ENCODE data around the gene NEUROD2. TPM values are rescaled to one million over a fixed set of nuclear protein-coding genes. Genes with fewer than 3 reads are reported as not detected.

Gene NEUROD2
- total RNA-seq, 1 donor from 2014 or later: 0.05 TPM

DNA sequence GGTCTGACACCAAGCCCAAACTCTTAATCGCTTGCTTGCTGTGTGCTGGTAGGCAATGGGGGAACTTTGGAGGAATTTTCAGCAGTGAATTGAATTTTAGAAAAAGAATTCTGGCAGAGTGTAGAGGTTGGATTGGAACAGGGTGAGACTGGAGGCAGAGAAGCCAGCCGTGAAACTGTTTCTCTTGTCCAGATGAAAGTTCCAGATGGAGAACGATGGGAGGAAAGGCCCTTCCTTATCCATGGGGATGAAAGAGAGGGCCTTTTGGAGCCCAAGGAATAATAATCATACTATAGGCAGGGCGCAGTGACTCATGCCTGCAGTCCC, 26.0 kb downstream of the NEUROD2 start:
- DNase-seq (ENCODE audit: low read depth): no peak

DNA sequence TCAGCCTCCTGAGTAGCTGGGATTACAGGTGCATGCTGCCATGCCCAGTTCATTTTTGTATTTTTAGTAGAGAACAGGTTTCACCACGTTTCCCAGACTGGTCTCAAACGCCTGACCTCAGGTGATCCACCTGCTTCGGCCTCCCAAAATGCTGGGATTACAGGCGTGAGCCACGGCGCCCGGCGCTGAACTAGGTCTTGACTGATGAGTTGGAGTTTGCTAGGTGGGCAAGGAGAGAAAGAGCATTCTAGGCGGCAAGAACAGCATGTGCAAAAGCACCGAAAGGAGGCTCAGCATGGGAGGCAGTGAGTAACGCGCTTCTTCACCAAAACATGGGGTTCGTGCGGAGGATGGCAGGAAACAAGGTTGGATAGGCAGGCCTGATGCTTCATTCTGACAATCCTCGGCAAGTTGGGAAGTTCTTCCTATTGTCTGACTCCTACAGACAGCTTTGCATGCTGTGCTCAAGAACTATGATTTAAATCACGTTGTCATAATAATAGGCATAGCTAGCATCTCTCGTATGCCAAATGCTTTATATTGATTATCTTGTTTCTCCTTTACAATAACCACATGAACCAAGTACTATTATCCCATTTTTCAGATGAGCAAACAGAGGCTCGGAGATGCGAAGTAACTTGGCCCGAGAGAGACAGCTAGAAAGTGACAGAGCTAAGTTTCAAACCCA, 26.5 kb downstream of the NEUROD2 start:
- DNase-seq (ENCODE audit: low read depth): no peak

DNA sequence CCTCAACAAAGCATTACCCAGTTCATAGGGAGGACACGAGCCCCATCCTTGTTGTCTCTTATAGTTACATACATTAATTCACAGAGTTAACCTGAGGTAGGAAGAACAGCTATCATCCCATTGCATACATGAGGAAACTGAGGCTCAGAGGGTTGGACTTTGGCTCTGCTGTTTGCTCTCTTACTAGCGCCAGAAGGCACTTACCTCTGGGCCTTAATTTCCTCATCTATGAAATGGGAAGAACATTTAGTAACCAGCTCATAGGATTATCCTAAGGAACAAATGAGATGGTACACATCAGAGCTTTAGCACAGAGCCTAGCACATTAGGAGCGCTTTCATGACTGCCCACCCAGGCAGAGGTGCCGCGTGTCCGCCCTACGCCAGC, 27.6 kb downstream of the NEUROD2 start:
- DNase-seq (ENCODE audit: low read depth): no peak

DNA sequence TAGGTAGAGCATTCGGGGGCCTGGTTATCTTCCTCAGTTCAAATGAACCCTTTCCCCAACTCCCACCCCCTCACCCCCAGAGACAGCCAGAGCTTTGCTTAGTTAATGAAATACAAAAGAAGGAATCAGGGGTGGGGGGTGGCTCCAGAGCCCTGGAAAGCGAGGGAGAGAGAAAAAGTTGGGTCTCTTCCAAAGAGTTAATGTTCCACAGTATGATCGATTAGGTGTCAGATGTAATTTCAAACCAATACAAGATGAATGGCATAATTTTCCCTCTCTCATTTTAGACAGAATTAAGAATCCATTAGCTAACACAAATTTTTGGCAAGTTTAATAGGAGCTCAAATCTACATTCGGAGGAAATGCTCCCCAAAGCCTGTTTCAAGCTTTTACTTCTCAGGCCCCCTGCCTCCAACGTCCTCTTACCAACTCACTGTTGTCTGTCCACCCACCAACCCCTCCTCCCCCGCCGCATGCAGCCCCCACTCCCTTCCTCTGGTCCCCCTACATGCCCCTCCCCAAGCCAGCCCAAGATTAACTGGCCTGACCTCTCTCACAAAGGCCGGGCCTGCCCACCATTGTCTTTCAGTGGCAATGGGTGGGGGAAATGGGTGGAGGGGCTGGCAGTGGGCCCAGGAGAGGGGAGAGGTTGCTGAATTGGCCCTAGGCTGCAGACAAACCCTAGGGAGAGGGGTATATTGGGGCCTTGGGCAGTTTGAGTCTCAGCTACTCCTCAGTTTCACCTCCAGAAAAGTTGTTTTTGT, 28.2 kb downstream of the NEUROD2 start:
- DNase-seq (ENCODE audit: low read depth): no peak

DNA sequence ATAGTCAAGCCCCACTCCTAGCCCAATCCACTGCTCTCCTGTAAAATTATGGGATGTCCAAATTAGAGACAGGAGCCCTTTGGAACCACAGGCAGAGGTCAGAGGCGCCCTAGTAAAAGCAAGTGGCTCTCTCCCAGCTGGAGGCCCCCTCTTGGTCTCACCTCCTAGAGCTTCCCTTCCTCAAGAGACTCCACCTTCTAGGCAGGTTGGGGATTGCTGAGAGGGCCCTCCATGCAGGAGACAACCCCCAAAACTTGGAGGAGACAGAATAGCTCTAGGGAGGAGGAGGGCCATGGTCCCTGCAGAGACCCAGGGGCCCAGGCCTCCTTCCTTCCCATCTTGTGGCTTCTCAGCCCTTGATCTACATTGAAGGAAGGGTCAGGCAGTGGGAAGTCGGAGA, 29.4 kb downstream of the NEUROD2 start:
- no peak for DNase-seq (ENCODE audit: low read depth)

DNA sequence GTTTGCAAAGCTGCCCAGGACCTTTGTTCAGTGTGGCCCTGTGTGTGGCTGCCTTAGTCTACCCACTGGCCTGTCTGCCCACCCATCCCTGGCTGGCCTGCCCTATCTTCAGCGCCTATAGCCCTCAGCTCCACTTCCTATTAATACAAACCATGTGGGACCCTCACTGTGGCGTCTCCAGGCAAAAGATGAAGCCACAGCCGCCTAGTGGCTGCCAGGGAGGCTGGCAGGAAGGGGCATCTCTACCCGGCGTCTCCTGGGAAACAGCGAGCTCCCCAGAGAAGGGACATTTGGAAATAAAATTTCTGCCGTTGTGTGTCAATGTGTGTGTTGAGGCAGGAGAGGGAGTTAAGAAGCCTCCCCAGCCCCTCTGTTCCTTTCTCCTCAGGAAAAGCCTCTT, 31.5 kb downstream of the NEUROD2 start:
- DNase-seq (ENCODE audit: low read depth): no peak

DNA sequence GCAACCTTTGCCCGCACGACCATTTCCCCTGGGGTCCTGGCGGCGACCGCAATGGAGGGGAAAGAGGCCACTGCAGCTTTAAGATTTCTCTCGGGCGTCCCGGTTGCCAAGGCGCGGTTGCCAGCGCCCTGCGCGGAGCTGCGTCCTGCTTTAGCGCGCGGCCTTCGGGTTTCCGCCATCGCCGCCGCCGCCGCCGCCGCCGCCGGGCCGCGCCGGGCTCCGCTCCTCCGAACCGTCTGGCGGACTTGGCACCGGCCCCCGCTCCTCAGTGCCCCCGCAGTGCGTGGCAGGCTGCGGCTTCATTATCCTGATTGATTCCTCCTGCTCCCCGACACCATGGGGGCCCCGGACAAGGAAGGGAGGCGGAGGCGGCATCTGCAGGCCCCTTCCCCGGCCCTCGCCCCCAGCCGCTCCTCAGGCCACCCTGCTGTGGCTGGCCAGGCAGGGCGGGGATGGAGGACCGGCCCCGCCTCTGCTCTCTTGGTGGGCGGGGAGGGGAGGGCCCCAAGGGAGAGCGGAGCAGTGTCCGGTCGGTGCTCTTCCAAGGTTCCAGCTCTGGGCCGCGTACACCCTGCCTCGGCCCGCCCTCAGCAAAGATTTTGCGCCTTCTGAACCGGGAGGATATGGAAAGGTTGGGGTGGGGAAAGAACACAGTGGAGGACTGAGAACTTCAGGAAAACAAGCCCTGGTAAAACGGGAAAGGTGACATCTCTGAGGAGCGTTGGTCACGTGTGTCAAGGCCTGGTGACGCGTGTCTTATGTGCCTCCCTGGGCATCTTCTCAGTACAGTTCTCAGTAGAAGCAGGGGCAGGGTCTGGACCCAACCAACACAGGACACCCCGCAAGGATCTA, 34.0 kb downstream of the NEUROD2 start:
- peak; percentile 71 for DNase-seq (ENCODE audit: low read depth)

DNA sequence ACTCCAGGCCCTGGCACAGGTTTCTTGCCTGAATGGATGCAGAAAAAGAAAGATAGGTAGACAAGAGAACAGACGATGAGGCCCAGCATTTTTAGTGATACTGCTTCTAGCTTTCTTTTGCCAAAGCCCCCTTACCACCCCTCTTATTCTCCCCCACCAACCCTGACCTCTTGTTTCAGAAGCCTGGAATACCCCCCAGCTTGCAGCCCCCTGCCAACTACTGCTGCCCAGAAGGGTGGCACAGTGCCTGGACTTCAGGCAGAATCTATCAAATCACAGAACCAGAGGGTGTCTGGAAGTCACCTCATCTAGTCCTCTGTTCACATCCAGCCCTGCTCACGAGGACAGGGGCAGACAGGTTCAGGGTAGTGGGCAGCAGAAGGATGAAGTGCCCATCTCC, 35.6 kb downstream of the NEUROD2 start:
- DNase-seq (ENCODE audit: low read depth): no peak

DNA sequence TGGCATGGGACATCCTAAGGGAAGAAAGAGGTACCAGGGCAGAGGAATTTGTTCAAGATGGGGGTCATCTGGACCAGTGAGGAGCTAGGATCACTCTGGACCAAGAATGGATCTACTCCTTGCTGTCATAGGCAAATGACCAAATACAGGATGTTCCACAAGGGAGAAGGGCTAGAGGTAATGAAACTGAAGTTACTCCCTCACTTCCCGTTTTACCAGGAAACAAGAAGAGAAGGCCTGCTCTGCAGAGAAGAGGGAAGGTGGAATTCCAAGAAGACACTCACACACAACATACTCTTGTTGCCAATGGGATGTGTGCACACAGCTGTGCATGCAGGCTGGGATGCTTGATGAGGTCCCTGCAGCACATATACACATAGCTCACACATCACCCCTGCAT, 38.6 kb downstream of the NEUROD2 start:
- DNase-seq (ENCODE audit: low read depth): no peak

DNA sequence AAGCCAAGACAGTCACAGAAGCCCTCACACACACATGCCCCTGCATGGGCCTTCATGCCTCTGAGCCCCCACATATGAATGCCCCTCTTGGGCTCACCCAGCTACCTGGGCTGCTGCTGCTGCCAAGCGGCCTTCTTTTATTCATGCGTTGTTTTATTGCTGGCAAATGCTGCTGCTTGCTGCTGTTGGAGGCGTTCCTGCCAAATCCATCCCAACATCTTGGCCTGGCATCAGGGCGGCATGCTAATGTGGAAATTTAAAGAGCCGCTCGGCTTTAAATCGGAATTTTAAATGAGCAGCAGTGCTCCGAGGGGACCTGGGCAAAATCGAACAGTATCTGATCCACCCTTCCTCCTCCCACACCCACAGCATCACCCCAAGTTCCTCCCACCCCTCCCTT, 39.0 kb downstream of the NEUROD2 start:
- no peak for DNase-seq (ENCODE audit: low read depth)

DNA sequence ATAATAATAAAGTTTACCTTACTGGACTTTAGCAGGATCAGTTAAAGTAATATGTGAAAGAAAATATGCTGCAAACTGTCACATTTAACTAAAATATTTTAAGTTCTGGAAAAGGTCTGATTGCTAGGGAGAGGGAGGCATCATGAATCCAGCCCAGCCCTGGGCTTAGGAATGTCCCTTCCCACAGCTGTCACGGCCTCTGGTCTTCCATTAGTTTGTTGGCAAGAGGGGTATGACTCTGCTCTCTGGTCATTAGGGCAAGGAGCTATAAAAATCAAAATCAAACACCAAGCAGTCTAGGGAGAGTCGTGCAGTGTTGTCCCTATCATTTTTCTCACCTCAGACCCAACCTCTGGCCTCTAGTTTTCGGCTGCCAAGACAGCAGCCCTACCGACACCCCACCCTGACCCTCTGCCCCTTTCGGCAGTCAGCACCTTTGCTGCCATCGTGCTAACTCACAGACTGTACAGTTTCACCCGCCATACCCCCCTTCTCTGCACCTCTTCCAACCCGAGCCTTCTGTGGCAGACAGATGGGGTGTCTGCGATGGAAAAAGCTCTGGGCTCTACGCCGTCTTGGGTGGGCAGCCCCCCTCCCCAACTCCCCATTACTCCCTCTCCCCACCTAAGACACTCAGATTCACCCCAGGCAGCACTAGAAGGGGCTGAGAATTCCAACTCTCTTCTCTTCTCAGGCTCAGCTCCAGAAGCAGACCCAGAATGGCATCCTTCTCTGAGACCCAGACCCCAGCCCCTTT, 41.4 kb downstream of the NEUROD2 start:
- DNase-seq (ENCODE audit: low read depth): peak; percentile 80

DNA sequence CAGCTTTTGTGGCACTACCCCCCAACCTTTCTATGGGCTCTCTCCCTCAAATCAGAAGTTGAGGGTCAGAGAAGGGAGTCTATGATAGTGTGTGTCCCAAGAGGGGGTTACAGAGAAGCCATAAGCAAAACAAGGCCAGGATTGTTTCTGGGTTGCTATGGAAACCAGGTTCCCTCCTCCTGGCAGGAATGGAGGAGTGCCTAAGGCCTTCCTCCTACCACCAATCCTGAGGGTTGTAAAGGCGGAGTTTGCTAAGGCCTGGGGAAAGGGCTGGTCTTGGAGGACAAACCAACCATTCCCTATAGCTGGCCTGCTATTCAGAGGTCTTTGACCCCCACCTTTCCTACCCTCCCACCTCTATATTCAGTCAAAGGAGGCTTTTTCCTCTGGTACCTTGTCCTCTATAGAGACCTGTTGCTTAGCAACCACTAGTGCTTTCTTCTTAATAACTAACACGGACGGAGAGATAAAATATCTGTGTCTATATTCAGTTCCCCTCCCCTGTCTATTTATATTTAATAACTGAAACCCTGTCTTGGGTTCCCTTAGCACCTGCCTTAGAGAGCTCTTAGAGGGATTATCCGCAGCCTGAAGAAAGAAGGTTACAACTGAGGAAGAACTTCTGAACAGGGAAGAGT, 43.4 kb downstream of the NEUROD2 start:
- peak; percentile 61 for DNase-seq (ENCODE audit: low read depth)

DNA sequence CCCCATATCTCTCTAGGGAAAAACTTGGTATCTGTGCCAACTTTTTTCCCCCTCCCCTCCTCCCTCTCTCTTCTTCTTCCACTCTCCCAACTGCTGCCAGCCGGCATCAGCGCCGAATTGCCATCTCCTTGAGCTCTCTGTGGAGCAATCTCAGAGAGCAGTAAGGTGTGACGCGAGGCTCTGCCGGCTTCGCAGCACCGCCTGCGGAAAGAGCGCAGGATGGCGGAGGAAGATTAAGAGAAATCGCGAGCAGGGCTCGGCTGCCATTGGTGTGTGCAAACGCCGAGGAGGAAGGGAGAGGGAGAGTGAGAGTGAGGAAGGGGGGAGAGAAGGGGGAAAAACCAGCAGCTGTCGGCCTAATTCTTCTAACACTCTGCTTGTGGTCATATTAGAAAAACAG, 44.2 kb downstream of the NEUROD2 start:
- no peak for DNase-seq (ENCODE audit: low read depth)

DNA sequence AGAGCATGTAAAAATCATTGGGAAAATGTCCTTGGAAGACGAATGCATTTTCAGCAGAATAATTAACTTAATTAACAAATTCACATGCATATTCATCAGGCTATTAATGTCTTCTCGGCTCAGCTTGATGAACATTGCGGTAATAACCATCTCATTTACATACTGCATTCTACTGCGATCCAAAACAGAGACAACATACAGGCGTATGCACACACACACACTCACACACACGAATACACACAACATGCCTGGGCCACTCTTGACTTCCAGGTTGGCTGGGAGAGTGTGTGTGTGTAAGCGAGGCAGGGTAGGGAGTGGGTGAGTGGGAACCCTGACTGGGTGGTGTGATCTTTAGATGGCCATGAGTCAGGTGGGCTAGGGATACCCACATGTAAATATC, 44.7 kb downstream of the NEUROD2 start:
- DNase-seq (ENCODE audit: low read depth): no peak

DNA sequence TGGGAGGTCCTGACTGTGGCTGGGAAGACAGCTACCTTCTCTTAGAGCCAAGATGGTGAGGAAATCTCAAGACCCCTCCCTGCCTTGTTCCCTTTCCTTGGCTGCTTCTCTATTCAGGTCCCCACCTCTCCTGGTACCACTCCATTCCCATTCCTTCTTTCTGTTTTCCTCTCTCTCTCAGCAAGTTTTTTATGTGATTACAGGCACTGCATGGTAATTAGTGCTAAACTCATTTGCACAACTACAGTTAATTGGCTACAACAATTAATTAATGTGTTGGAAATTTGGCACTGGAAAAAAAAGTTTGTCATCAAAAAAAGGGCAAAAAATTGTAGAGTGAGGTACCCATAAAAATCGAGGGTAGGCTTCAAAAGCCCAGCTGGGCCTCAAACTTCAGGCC, 45.3 kb downstream of the NEUROD2 start:
- no peak for DNase-seq (ENCODE audit: low read depth)

DNA sequence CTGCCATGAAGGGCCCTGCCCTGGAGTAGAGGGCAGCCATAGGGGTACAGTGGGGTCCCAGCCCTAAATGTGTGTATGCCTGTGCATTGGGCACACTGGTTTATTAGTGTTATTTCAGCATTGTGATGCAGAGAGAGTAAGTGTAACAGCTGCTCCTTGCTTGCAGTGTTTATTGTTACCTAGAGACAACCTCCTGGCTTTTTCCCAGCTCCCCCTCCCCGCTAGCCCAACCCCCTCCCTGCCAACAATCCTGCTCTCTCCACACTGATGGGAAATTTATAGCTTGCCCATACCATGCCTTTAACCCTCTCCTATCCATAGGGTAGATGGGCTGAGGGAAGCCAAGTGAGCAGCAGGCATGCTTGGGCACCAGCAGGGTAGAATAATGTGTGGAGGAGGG, 51.3 kb downstream of the NEUROD2 start:
- DNase-seq (ENCODE audit: low read depth): no peak

DNA sequence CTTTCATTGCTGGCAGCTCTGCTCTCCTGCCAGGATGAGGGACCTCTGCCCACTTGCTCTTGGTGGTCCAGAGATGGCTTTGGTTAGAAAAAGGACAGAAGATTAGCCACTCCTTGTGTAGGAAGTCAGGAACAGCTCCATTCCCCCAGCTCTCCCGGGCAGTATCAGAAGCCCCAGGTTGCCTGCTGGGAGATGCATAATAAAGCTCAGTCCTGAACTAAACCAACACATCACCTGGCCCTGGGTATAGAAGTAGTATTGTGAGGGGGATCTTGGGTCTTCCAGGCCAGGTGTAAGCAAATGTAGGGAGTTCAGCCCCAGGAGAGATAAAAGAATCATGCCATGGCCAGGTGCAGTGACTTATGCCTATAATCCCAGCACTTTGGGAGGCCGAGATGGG, 52.4 kb downstream of the NEUROD2 start:
- no peak for DNase-seq (ENCODE audit: low read depth)

Data from myocyte (in vitro differentiated cells).